Stimulated activated CD4-positive, alpha-beta T cell treated with anti-CD3 and anti-CD28 coated beads, Interleukin-15, amount 100 ng/mL, for 24 hours (primary cell): ENCODE data around the gene EHMT1.
A peak's percentile ranks its signal among the peaks of the same experiment; 100 is the strongest.

Experiments used
- DNase-seq: peaks from one replicate; pipeline ENCODE4 v3.0.0-alpha.2; 2020

Gene EHMT1

GRCh38 chr9:137834846-137835546 lies 216.2 kb downstream of the EHMT1 start:
- no peak for DNase-seq

GRCh38 chr9:137836151-137836830 lies 217.5 kb downstream of the EHMT1 start:
- no peak for DNase-seq

- DNase-seq, result no peak
Measured at GRCh38 chr9:137836831-137837241, 218.0 kb downstream of the EHMT1 start.

- no peak for DNase-seq
Measured at GRCh38 chr9:137837345-137838278, 218.8 kb downstream of the EHMT1 start.

- DNase-seq, result no peak
Measured at GRCh38 chr9:137838576-137838975, 219.8 kb downstream of the EHMT1 start.

GRCh38 chr9:137843355-137843754 lies 224.6 kb downstream of the EHMT1 start:
- DNase-seq, result no peak

GRCh38 chr9:137851516-137852267 lies 232.9 kb downstream of the EHMT1 start:
- no peak for DNase-seq

GRCh38 chr9:137853392-137853995 lies 234.7 kb downstream of the EHMT1 start:
- DNase-seq, result no peak

GRCh38 chr9:137860361-137860760 lies 241.6 kb downstream of the EHMT1 start:
- DNase-seq, result no peak

- DNase-seq, result no peak
Measured at GRCh38 chr9:137865581-137866145, 246.9 kb downstream of the EHMT1 start.

GRCh38 chr9:137866226-137867141 lies 247.7 kb downstream of the EHMT1 start:
- no peak for DNase-seq

GRCh38 chr9:137870432-137870831 lies 251.6 kb downstream of the EHMT1 start:
- no peak for DNase-seq

GRCh38 chr9:137872296-137872695 lies 253.5 kb downstream of the EHMT1 start:
- DNase-seq, result no peak

- DNase-seq, result no peak
Measured at GRCh38 chr9:137873408-137873807, 254.6 kb downstream of the EHMT1 start.

GRCh38 chr9:137873858-137874362 lies 255.1 kb downstream of the EHMT1 start:
- DNase-seq, result no peak

- no peak for DNase-seq
Measured at GRCh38 chr9:137875354-137875753, 256.5 kb downstream of the EHMT1 start.

- DNase-seq, result no peak
Measured at GRCh38 chr9:137875846-137876245, 257.0 kb downstream of the EHMT1 start.

GRCh38 chr9:137876269-137876668 lies 257.5 kb downstream of the EHMT1 start:
- no peak for DNase-seq

GRCh38 chr9:137876781-137877386 lies 258.1 kb downstream of the EHMT1 start:
- no peak for DNase-seq

GRCh38 chr9:137877506-137878122 lies 258.8 kb downstream of the EHMT1 start, which contains the start of gene CACNA1B:
TSS of gene CACNA1B (plus strand) at chr9:137877782. CDS start at chr9:137877934, 152 bp downstream.
- DNase-seq, result peak; percentile 14
